ENCODE measurements around the gene MAPK11.

DNA sequence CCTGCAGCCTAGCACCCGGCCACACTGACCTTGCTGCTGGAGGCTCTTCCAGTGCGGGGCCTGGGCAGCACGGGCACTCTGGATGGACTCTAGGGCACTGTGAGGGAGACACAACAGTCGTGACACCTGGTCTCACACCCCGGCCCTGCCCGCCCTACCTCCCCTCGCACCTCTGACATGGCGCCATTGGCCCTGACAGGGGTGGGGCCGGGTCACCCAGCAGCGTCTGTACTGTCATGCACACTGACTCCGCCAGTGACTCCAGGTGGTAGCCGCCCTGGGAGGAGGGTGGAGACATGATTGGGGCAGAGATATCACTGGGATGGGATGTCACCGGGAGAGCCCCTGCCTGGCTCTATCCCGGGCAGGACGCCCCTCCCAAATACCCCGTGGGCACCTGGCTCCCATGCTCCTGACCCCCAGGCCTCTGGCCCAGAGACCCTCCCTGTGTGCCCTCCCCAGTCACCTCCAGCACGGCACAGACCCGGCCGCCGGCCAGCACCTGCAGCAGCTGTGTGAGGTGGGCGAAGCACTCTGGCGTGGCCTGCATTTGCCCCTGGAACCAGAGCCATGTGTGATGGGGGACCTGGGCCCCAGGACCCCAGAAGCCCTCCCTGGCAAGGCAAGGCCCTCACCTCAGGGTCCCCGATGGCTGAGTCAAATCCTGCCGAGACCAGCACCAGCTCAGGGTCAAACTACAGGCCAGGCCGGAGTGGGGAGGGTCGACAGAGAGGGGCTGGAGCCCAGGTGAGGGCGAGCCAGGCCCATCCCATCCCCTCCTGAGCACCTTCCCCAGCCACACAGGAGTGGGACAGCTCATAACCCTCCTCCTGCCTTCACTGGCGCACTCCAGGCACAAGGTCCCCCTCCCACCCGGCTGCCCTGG is 21.7 kb downstream of the MAPK11 start:
- no peak; the same call in 1 of the 2 replicates for TF ChIP-seq POLR2A (IDR thresholded peaks at IDR 0.05; ENCODE audit: low read depth, low read length)
- TF ChIP-seq POLR2AphosphoS5 (IDR thresholded peaks at IDR 0.05; ENCODE audit: low read depth, low read length), result no peak
- no peak for TF ChIP-seq TAF1 (IDR thresholded peaks at IDR 0.05; ENCODE audit: borderline replicate concordance, low read depth, low read length)
